ENCODE measurements around the gene TEX30.

Gene TEX30

GRCh38 chr13:102724923-102725322 is 48.7 kb downstream of the TEX30 start (continued):
- no peak for TF ChIP-seq CSRNP3 (CRISPR knock-in tag; IDR thresholded peaks at IDR 0.05)
- no peak for TF ChIP-seq TOX (CRISPR knock-in tag; IDR thresholded peaks at IDR 0.05; ENCODE audit: borderline replicate concordance)
- TF ChIP-seq ISL1 (CRISPR knock-in tag; IDR thresholded peaks at IDR 0.05), result no peak
- no peak for TF ChIP-seq ZNF565 (CRISPR knock-in tag; conservative IDR thresholded peaks at IDR 0.05; ENCODE audit: low read depth)
- no peak for TF ChIP-seq ZFP30 (CRISPR knock-in tag; IDR thresholded peaks at IDR 0.05)

GRCh38 chr13:102721800-102722231 is 51.8 kb downstream of the TEX30 start:
- TF ChIP-seq PPARA (CRISPR knock-in tag; IDR thresholded peaks at IDR 0.05; ENCODE audit: borderline replicate concordance), result no peak
- no peak for TF ChIP-seq TOX (CRISPR knock-in tag; IDR thresholded peaks at IDR 0.05; ENCODE audit: borderline replicate concordance)
- no peak for TF ChIP-seq ARNTL (CRISPR knock-in tag; IDR thresholded peaks at IDR 0.05; ENCODE audit: borderline replicate concordance, low read depth)
- TF ChIP-seq CSRNP3 (CRISPR knock-in tag; IDR thresholded peaks at IDR 0.05), result no peak
- TF ChIP-seq, protein P1, sequence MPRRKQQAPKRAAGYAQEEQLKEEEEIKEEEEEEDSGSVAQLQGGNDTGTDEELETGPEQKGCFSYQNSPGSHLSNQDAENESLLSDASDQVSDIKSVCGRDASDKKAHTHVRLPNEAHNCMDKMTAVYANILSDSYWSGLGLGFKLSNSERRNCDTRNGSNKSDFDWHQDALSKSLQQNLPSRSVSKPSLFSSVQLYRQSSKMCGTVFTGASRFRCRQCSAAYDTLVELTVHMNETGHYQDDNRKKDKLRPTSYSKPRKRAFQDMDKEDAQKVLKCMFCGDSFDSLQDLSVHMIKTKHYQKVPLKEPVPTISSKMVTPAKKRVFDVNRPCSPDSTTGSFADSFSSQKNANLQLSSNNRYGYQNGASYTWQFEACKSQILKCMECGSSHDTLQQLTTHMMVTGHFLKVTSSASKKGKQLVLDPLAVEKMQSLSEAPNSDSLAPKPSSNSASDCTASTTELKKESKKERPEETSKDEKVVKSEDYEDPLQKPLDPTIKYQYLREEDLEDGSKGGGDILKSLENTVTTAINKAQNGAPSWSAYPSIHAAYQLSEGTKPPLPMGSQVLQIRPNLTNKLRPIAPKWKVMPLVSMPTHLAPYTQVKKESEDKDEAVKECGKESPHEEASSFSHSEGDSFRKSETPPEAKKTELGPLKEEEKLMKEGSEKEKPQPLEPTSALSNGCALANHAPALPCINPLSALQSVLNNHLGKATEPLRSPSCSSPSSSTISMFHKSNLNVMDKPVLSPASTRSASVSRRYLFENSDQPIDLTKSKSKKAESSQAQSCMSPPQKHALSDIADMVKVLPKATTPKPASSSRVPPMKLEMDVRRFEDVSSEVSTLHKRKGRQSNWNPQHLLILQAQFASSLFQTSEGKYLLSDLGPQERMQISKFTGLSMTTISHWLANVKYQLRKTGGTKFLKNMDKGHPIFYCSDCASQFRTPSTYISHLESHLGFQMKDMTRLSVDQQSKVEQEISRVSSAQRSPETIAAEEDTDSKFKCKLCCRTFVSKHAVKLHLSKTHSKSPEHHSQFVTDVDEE (CRISPR knock-in tag; IDR thresholded peaks at IDR 0.05), result no peak
- no peak for TF ChIP-seq PATZ1 (CRISPR knock-in tag; IDR thresholded peaks at IDR 0.05; ENCODE audit: borderline replicate concordance)
- TF ChIP-seq ZFP30 (CRISPR knock-in tag; IDR thresholded peaks at IDR 0.05), result no peak
- TF ChIP-seq TCF4 (CRISPR knock-in tag; IDR thresholded peaks at IDR 0.05; ENCODE audit: borderline replicate concordance), result no peak
- no peak for TF ChIP-seq BACH2 (CRISPR knock-in tag; IDR thresholded peaks at IDR 0.05; ENCODE audit: borderline replicate concordance)
- no peak for TF ChIP-seq ISL1 (CRISPR knock-in tag; IDR thresholded peaks at IDR 0.05)
- no peak for TF ChIP-seq ZNF70 (CRISPR knock-in tag; IDR thresholded peaks at IDR 0.05)
- TF ChIP-seq OSR1 (CRISPR knock-in tag; IDR thresholded peaks at IDR 0.05), result no peak
- TF ChIP-seq ZC3H10 (CRISPR knock-in tag; IDR thresholded peaks at IDR 0.05), result no peak
- no peak for ATAC-seq

DNA sequence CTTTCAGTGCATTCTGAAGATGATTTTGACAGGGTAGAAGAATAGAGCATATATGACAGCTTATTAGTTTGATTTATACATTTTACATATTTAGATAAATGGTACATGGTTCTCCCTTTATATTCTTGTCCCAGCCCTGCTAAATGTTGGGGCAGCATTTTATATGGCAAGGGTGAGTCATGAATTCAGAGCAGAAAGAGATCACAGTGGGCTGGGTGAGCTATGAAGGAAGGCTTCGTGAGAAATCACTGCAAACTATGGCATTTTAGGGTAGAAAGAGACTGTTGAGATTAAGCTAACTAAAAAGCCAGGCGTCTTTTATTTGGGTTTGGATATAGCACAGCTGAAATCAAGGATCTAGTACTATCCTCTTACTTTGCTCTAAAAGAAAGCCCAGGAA is 54.8 kb downstream of the TEX30 start:
- TF ChIP-seq ESRRG (CRISPR knock-in tag; IDR thresholded peaks at IDR 0.05) (no peak), ZC3H10 (CRISPR knock-in tag; IDR thresholded peaks at IDR 0.05) (no peak), CSRNP3 (CRISPR knock-in tag; IDR thresholded peaks at IDR 0.05) (no peak), TCF4 (CRISPR knock-in tag; IDR thresholded peaks at IDR 0.05; ENCODE audit: borderline replicate concordance) (no peak), TOX (CRISPR knock-in tag; IDR thresholded peaks at IDR 0.05; ENCODE audit: borderline replicate concordance) (no peak), RARB (CRISPR knock-in tag; IDR thresholded peaks at IDR 0.05) (no peak), ZNF70 (CRISPR knock-in tag; IDR thresholded peaks at IDR 0.05) (no peak), ZNF8 (CRISPR knock-in tag; IDR thresholded peaks at IDR 0.05) (no peak), GLIS3 (CRISPR knock-in tag; IDR thresholded peaks at IDR 0.05) (no peak)
- TF ChIP-seq, protein P2, sequence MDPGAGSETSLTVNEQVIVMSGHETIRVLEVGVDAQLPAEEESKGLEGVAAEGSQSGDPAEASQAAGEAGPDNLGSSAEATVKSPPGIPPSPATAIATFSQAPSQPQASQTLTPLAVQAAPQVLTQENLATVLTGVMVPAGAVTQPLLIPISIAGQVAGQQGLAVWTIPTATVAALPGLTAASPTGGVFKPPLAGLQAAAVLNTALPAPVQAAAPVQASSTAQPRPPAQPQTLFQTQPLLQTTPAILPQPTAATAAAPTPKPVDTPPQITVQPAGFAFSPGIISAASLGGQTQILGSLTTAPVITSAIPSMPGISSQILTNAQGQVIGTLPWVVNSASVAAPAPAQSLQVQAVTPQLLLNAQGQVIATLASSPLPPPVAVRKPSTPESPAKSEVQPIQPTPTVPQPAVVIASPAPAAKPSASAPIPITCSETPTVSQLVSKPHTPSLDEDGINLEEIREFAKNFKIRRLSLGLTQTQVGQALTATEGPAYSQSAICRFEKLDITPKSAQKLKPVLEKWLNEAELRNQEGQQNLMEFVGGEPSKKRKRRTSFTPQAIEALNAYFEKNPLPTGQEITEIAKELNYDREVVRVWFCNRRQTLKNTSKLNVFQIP (CRISPR knock-in tag; IDR thresholded peaks at IDR 0.05; ENCODE audit: borderline replicate concordance, low read depth), result no peak
- no peak for ATAC-seq
